ENCODE data around the gene SUZ12. TPM values are rescaled to one million over a fixed set of nuclear protein-coding genes. Genes with fewer than 3 reads are reported as not detected.
"Not testable (repeated sequence)": the region's sequence is repeated elsewhere in the genome, so short reads cannot be mapped to it uniquely, and the experiment has no call there.

Gene SUZ12
- total RNA-seq, 1 experiment from 2014 or later, result 55.6 TPM

DNA sequence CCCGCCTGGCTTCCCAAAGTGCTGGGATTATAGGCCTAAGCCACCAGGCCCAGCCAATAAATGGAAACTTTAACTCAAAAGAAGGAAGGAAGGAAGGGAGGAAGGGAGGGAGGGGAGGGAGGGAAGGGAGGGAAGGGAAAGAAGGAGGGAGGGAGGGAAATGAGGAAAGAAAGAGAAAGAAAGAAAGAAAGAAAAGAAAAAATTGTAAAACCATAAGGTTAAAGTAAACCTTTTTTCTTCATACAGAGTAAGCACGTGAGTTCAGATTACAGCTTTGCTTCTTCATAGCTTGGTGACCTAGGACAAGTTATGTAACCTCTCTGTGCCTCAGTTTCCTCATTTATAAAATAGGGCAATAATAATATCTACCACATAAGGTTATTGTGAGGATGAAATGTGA lies 96.4 kb downstream of the SUZ12 start:
- BruUV-seq (replicated peaks), result no TSS peak
- POLR2A ChIA-PET, result no interaction called here

DNA sequence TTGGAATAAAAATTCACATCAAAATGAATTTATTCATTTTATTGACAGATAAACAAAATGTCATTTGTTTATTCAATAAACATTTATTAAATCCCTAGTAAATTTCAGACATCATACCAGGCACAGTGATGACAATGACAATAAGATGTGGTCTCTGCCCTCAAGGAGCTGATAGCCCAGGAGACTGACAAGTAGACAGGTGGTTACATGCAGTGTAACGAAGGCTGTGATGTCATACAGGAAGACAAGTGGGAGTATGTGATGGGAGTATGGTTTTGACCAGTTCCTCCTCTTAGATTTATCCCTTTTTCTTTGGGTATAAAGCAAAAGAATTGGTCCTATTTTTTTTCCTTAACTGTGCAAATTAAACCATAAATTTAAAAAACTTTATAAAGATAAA lies 97.0 kb downstream of the SUZ12 start:
- POLR2A ChIA-PET; H3K27ac Mint-ChIP-seq (ENCODE audit: unreplicated experiment); DNase-seq; H3K27me3 Mint-ChIP-seq (ENCODE audit: insufficient read depth, unreplicated experiment); H3K4me1 ChIP-seq; CTCF ChIA-PET; H3K4me3 ChIP-seq (ENCODE audit: low read depth, low read length); H3K4me1 Mint-ChIP-seq (ENCODE audit: low read depth, unreplicated experiment); H3K9me3 ChIP-seq; intact Hi-C loops (cut with micrococcal nuclease; ENCODE audit: unreplicated experiment); H3K9me3 Mint-ChIP-seq (ENCODE audit: unreplicated experiment); H3K36me3 ChIP-seq (ENCODE audit: control insufficient read depth, insufficient read depth, low read length); BruUV-seq (replicated peaks); H3K27me3 ChIP-seq (replicated peaks; ENCODE audit: control insufficient read depth, insufficient read depth, low read length); H3K4me3 Mint-ChIP-seq (ENCODE audit: unreplicated experiment): not testable (repeated sequence)
- H3K36me3 Mint-ChIP-seq (ENCODE audit: insufficient read depth, unreplicated experiment), result peaks cover 19% of the 10 kb centered on the region

More for the DNA sequence above, 96.4 kb downstream of the SUZ12 start:
- Mint-ChIP-seq H3K4me3 (ENCODE audit: unreplicated experiment) (no peak overlapping the region), H3K27ac (ENCODE audit: unreplicated experiment) (no peak overlapping the region), H3K36me3 (ENCODE audit: insufficient read depth, unreplicated experiment) (peaks cover 19% of the 10 kb centered on the region), H3K27me3 (ENCODE audit: insufficient read depth, unreplicated experiment) (no peaks in the 10 kb centered on the region), H3K9me3 (ENCODE audit: unreplicated experiment) (no peaks in the 10 kb centered on the region), H3K4me1 (ENCODE audit: low read depth, unreplicated experiment) (no peaks in the 10 kb centered on the region)
- no peak for DNase-seq
- intact Hi-C loops (cut with micrococcal nuclease; ENCODE audit: unreplicated experiment), result no loop called here
- no peaks in the 10 kb centered on the region for H3K4me1 ChIP-seq
- TF ChIP-seq, protein P1, sequence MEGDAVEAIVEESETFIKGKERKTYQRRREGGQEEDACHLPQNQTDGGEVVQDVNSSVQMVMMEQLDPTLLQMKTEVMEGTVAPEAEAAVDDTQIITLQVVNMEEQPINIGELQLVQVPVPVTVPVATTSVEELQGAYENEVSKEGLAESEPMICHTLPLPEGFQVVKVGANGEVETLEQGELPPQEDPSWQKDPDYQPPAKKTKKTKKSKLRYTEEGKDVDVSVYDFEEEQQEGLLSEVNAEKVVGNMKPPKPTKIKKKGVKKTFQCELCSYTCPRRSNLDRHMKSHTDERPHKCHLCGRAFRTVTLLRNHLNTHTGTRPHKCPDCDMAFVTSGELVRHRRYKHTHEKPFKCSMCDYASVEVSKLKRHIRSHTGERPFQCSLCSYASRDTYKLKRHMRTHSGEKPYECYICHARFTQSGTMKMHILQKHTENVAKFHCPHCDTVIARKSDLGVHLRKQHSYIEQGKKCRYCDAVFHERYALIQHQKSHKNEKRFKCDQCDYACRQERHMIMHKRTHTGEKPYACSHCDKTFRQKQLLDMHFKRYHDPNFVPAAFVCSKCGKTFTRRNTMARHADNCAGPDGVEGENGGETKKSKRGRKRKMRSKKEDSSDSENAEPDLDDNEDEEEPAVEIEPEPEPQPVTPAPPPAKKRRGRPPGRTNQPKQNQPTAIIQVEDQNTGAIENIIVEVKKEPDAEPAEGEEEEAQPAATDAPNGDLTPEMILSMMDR (IDR thresholded peaks at IDR 0.05; ENCODE audit: insufficient read depth in 1 of 2, low read depth in 1 of 2, low read length in 1 of 2, severe bottlenecking in 1 of 2, unreplicated experiment in 1 of 2), result no peak
- H3K4me3 ChIP-seq (ENCODE audit: low read depth, low read length), result no peak overlapping the region
- no peaks in the 10 kb centered on the region for H3K27me3 ChIP-seq (replicated peaks; ENCODE audit: control insufficient read depth, insufficient read depth, low read length)
- no peaks in the 10 kb centered on the region for H3K36me3 ChIP-seq (ENCODE audit: control insufficient read depth, insufficient read depth, low read length)
- CTCF ChIA-PET, result no interaction called here
- H3K9me3 ChIP-seq, result no peaks in the 10 kb centered on the region

DNA sequence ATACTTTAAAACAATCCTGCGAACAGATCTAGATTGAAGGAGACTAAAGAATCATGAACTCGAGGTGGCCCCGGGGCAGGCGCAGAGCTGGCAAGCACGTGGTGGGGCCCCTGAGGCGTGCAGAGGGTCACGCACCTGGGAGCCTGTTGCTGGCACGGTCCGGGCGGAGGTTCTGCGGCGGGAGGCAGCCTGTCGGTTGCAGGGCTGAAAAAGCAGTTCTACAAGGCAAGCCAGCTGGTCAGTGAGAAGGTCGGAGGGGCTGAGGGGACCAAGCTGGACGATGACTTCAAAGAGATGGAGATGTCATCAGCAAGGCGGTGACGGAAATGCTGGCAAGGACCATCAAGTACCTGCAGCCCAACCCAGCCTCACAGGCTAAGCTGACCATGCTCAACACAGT lies 103.4 kb downstream of the SUZ12 start:
- POLR2A ChIA-PET; DNase-seq; H3K9me3 ChIP-seq; H3K9me3 Mint-ChIP-seq (ENCODE audit: unreplicated experiment); intact Hi-C loops (cut with micrococcal nuclease; ENCODE audit: unreplicated experiment); H3K27me3 ChIP-seq (replicated peaks; ENCODE audit: control insufficient read depth, insufficient read depth, low read length); H3K27ac Mint-ChIP-seq (ENCODE audit: unreplicated experiment); H3K4me3 Mint-ChIP-seq (ENCODE audit: unreplicated experiment); CTCF ChIA-PET; H3K4me1 ChIP-seq; H3K36me3 ChIP-seq (ENCODE audit: control insufficient read depth, insufficient read depth, low read length); H3K4me3 ChIP-seq (ENCODE audit: low read depth, low read length); H3K27me3 Mint-ChIP-seq (ENCODE audit: insufficient read depth, unreplicated experiment); BruUV-seq (replicated peaks); H3K4me1 Mint-ChIP-seq (ENCODE audit: low read depth, unreplicated experiment): not testable (repeated sequence)
- peaks cover 19% of the 10 kb centered on the region for H3K36me3 Mint-ChIP-seq (ENCODE audit: insufficient read depth, unreplicated experiment)

DNA sequence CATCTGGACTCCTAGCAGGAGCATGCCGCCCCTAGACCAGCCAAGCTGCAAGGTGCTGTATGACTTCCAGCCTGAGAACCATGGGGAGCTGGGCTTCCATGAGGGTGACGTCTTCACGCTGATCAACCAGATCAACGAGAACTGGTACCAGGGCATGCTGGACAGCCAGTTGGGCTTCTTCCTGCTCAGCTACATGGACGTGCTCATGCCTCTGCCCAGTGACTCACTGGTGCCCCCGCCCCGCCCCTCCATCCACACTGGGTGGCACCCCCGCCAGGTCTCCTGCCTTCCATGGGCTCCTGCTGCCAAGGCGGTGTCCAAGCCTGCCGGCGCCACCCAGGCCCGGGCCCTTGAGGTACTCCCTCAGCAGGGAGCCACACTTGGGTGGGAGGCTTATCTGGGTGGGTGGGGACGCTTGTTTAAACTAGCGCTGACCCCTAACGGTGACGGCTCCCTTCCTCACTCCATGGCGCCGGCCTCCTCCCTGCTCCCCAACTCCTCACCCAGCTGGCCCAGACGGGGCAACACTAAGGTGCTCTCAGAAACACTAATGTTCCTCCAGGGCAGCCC lies 104.6 kb downstream of the SUZ12 start:
- H3K27ac Mint-ChIP-seq (ENCODE audit: unreplicated experiment); BruUV-seq (replicated peaks); H3K9me3 Mint-ChIP-seq (ENCODE audit: unreplicated experiment); H3K4me1 ChIP-seq; DNase-seq; H3K27me3 ChIP-seq (replicated peaks; ENCODE audit: control insufficient read depth, insufficient read depth, low read length); H3K4me3 Mint-ChIP-seq (ENCODE audit: unreplicated experiment); H3K27me3 Mint-ChIP-seq (ENCODE audit: insufficient read depth, unreplicated experiment); intact Hi-C loops (cut with micrococcal nuclease; ENCODE audit: unreplicated experiment); POLR2A ChIA-PET; H3K4me1 Mint-ChIP-seq (ENCODE audit: low read depth, unreplicated experiment); H3K36me3 ChIP-seq (ENCODE audit: control insufficient read depth, insufficient read depth, low read length); CTCF ChIA-PET; H3K9me3 ChIP-seq; H3K4me3 ChIP-seq (ENCODE audit: low read depth, low read length): not testable (repeated sequence)
- peaks cover 11% of the 10 kb centered on the region for H3K36me3 Mint-ChIP-seq (ENCODE audit: insufficient read depth, unreplicated experiment)

DNA sequence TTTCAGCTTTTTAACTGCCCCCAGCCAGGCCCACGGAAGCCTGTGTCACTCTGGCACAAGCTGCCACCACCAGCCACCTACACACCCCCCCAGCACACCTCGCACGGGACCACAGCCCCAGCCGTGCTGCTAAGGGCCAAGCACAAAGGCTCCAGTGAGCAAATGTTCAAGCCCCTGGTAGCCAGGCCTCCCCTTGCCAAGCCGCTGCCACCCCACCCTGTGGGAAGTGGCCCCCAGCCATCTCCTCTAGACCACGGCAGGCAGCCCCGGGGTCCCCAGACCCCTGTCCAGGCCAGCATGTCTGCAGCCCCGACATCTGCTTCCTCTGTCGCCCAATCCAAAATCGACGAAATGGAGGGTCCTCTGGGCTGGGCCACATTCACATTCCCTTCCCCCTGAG lies 105.5 kb downstream of the SUZ12 start:
- H3K27me3 Mint-ChIP-seq (ENCODE audit: insufficient read depth, unreplicated experiment); H3K36me3 Mint-ChIP-seq (ENCODE audit: insufficient read depth, unreplicated experiment); CTCF ChIA-PET; H3K4me3 Mint-ChIP-seq (ENCODE audit: unreplicated experiment); H3K27ac Mint-ChIP-seq (ENCODE audit: unreplicated experiment); H3K36me3 ChIP-seq (ENCODE audit: control insufficient read depth, insufficient read depth, low read length); BruUV-seq (replicated peaks); intact Hi-C loops (cut with micrococcal nuclease; ENCODE audit: unreplicated experiment); DNase-seq; H3K4me3 ChIP-seq (ENCODE audit: low read depth, low read length); H3K4me1 Mint-ChIP-seq (ENCODE audit: low read depth, unreplicated experiment); H3K27me3 ChIP-seq (replicated peaks; ENCODE audit: control insufficient read depth, insufficient read depth, low read length); H3K9me3 ChIP-seq; H3K4me1 ChIP-seq; POLR2A ChIA-PET; H3K9me3 Mint-ChIP-seq (ENCODE audit: unreplicated experiment): not testable (repeated sequence)

DNA sequence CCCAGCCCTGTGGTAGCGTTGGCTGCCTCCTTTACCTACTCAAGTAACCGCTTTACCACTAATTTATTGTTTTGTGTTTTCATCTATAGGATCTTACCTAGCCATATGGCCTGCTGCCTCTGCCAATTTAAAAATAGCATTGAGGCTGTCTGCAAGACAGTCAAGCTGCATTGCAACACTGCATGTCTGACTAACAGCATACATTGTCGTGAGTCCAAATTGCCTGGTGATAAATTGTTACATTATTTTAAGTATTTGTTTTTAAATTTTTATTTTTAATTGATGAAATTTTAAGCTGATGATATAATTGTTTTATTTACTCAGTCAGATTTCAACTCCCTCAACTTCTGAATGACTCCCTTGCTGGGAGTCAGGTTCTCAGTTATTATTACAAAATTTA lies 108.8 kb downstream of the SUZ12 start:
- CTCF ChIA-PET, result not testable (repeated sequence)

More for the DNA sequence above, 108.8 kb downstream of the SUZ12 start:
- H3K4me3 ChIP-seq (ENCODE audit: low read depth, low read length); H3K27me3 ChIP-seq (replicated peaks; ENCODE audit: control insufficient read depth, insufficient read depth, low read length); H3K36me3 ChIP-seq (ENCODE audit: control insufficient read depth, insufficient read depth, low read length); BruUV-seq (replicated peaks); H3K4me3 Mint-ChIP-seq (ENCODE audit: unreplicated experiment); H3K9me3 Mint-ChIP-seq (ENCODE audit: unreplicated experiment); H3K9me3 ChIP-seq; POLR2A ChIA-PET; H3K27ac Mint-ChIP-seq (ENCODE audit: unreplicated experiment); H3K27me3 Mint-ChIP-seq (ENCODE audit: insufficient read depth, unreplicated experiment); DNase-seq; H3K36me3 Mint-ChIP-seq (ENCODE audit: insufficient read depth, unreplicated experiment); intact Hi-C loops (cut with micrococcal nuclease; ENCODE audit: unreplicated experiment); H3K4me1 ChIP-seq; H3K4me1 Mint-ChIP-seq (ENCODE audit: low read depth, unreplicated experiment): not testable (repeated sequence)

Measured in Caco-2 (cell line).